Esophagus (tissue), 2 donors: ENCODE data around the gene UNKL. TPM values are rescaled to one million over a fixed set of nuclear protein-coding genes. Genes with fewer than 3 reads are reported as not detected.

Experiments used
- H3K27ac ChIP-seq, 2 donors: one replicate each; pipeline ENCODE4 v1.5.1; 2013; ENCODE audit warnings: low read depth in 2 of 2, mild to moderate bottlenecking in 2 of 2, inconsistent platforms in 1 of 2, low read length in 1 of 2, moderate library complexity in 1 of 2
- H3K27me3 ChIP-seq, 2 donors: one replicate each; pipeline ENCODE4 v1.6.1; 2013; ENCODE audit warnings: low read length in 2 of 2, control low read depth in 1 of 2, mild to moderate bottlenecking in 1 of 2; ENCODE audit not compliant: insufficient read depth in 2 of 2, control insufficient read depth in 1 of 2
- H3K36me3 ChIP-seq, 2 donors: one replicate each; pipeline ENCODE4 v1.6.1; 2013; ENCODE audit warnings: low read length in 1 of 2; ENCODE audit not compliant: control insufficient read depth in 2 of 2, insufficient read depth in 2 of 2
- H3K4me1 ChIP-seq, 2 donors: one replicate each; pipeline ENCODE4 v1.6.1; 2013; ENCODE audit warnings: low read length in 1 of 2; ENCODE audit not compliant: control insufficient read depth in 2 of 2, insufficient read depth in 2 of 2
- H3K4me3 ChIP-seq, 2 donors: one replicate each; pipeline ENCODE4 v1.5.1; 2013; ENCODE audit warnings: low read length in 2 of 2, mild to moderate bottlenecking in 2 of 2, low read depth in 1 of 2, moderate library complexity in 1 of 2
- H3K9me3 ChIP-seq, 2 donors: one replicate each; pipeline ENCODE4 v1.6.1; 2013; ENCODE audit warnings: mild to moderate bottlenecking in 2 of 2, low read depth in 1 of 2, low read length in 1 of 2, moderate library complexity in 1 of 2; ENCODE audit not compliant: control insufficient read depth in 2 of 2, insufficient read depth in 1 of 2
- WGBS, 2 donors: extraction: QIAGEN DNeasy Blood & Tissue Kit; methylation state at CpG; one replicate each; pipeline ENCODE4 v1.1.7; 2013; 5-methylcytosine and 5-hydroxymethylcytosine counted together
- polyA plus RNA-seq, 2 donors: library from polyadenylated mRNA; stranded (reverse); fragments of 200-250 nt; gene quantifications; one replicate each; pipeline ENCODE4 v1.2.3, GENCODE V29; 2013
- donor health status: healthy with polysubstance abuse.
- donor health status: Bipolar disorder and iron deficiency.

The UNKL gene
- polyA plus RNA-seq, 2 donors = 5.4 to 8.1 TPM

DNA sequence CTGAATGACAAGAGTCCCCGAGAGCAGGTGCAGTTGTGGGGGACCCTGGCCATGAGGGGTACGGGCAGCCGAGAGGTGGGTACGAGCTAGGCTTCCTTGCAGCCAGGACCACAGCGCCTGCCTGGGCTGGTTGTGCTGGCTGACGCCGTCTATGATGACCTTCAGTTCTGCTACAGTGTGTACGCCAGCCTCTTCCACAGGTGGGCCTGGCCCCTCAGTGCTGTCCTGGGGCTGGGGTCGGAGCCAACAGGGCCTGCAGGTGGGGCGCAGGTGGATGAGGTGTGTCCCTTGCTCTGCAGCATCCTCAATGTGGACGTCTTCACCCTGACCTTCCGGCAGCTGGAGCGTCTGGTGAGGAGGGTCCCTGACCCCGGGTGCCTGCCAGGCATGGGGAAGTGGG is 70.0 kb downstream of the UNKL start:
- 83 to 86% methylated on average over 14 of the region's 14 CpGs for WGBS, 2 donors
- H3K27ac ChIP-seq = no peak overlapping the region
- H3K9me3 ChIP-seq = no peaks in the 10 kb centered on the region
- peaks cover 6 to 20% of the 10 kb centered on the region in 2 donors for H3K4me1 ChIP-seq
- no peaks in the 10 kb centered on the region for H3K27me3 ChIP-seq
- H3K36me3 ChIP-seq = peaks cover 0 to 12% of the 10 kb centered on the region in 2 donors
- no peak overlapping the region for H3K4me3 ChIP-seq

DNA sequence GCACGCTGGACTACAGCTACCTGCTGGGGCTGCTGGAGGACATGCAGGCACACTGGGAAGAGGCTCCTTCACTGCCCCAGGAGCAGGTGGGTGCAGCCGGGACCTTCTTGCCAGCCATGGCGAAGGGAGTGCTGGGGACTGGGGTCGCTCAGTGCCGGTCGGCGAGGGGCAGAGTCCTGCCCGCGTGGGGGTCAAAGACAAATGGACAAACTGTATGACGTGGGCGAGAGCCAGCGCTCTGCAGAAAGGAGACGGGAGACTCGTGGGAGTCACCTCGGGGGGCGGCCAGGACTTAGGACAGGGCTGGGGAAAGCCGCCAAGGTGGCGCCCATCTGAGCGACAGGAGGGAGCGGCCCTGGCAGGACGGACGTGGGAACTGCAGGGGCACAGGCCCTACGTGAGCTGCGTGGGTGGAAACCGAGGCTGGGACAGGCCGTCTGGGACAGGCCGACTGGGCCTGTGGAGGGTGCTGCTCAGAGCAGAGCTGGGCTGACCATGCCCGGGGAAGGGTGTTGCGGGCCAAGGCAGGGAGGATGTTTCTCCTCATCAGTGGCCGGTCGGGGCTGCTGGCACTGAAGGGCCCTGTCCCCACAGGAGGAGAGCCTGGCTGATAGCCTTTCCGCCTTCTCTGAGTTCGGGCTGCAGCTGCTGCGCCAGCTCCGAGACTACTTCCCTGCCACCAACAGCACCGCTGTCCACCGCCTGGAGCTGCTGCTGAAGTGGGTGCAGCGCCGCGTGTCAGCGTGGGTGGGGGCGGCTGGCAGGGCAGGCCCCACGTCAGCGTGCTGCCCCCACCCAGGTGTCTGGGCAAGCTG is 70.9 kb downstream of the UNKL start:
- Histone ChIP-seq H3K9me3 (no peaks in the 10 kb centered on the region), H3K4me3 (no peak overlapping the region), H3K27ac (peak overlapping the region in 1 of 2 donors; percentile 36), H3K4me1 (peaks cover 6 to 20% of the 10 kb centered on the region in 2 donors), H3K27me3 (no peaks in the 10 kb centered on the region), H3K36me3 (peaks cover 0 to 5% of the 10 kb centered on the region in 2 donors)
- 45 to 47% methylated on average over 42 to 44 of the region's 44 CpGs for WGBS, 2 donors

DNA sequence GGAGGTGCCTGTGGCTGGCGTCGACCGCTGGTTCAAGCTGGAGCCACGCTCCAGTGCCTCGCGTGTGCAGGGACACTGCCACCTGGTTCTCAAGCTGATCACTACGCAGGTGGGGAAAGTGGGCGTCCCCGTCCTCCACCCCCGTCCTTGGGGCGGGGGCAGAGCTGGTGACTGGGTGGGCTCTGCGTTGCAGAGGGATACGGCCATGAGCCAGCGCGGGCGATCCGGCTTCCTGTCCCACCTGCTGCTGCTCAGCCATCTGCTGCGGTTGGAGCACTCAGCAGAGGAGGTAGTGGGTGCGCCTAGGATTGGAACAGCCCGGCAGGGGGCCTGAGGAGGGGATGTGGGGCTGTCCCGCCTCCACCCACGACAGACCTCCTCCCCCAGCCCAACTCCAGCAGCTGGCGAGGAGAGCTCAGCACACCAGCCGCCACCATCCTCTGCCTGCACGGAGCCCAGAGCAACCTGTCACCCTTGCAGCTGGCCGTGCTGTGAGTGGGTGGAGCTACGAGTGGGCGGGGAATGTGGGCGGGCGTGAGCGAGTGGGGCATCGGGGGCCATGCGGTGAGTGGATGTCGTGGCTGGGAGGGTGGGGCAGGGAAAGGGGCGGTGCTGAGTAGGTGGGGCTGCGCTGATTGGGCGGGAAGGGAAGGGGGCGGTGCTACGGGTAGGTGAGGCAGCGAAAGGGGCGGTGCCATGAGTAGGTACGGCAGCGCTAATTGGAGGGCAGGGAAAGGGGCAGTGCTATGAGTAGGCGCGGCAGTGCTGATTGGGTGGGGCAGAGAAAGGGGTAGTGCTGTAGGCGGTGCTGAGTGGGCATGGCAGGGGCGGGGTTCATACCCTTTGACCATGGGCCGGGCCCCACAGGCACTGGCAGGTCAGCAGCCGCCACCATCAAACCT is 71.7 kb downstream of the UNKL start:
- no peak overlapping the region for H3K4me3 ChIP-seq
- H3K4me1 ChIP-seq = peaks cover 6 to 16% of the 10 kb centered on the region in 2 donors
- no peaks in the 10 kb centered on the region for H3K9me3 ChIP-seq
- H3K27ac ChIP-seq = peak overlapping the region in 1 of 2 donors; percentile 36
- no peaks in the 10 kb centered on the region for H3K36me3 ChIP-seq
- WGBS, 2 donors = 4 to 5% methylated on average over 49 of the region's 49 CpGs
- H3K27me3 ChIP-seq = no peaks in the 10 kb centered on the region

DNA sequence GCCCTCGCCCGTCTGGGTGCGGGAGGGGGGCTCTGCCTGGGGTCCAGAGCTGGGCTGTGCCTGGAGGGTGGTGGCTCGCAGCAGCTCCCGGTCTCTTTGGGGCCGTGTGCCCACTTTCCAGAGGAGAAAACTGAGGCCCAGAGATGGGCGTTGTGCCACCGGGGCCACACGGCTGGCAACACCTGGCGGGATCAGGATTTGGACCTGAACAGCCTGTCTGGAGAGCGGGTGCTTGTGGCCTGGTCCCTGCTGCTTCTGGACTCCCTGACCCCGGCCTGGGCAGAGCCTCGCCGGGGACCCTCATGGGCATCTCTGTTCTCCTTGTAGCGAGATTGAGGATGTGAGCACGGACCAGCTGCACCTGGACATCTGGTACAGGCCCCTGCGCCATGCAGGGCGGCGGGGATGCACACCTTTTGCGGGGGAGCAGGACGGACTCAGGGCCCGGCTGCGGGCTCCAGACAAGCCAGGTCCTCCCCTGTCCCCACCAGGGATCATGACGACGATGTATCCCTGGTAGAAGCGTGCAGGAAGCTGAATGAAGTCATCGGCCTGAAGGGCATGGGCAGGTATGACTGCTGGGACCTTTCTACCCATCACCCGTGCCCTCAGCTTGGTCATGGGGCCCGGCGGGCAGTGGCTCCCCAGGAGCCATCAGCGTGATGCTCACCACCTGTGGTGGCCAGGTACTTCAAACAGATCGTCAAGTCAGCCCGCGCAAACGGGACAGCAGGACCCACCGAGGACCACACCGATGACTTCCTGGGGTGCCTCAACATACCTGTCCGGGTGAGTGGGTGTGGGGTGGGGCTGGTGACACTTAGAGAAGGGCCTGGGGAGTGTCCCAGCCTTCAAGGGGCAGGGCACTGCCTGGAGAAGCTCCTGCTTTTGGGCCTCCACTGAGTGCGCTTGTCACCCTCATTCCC is 72.7 kb downstream of the UNKL start:
- WGBS, 2 donors = 83 to 85% methylated on average over 39 of the region's 39 CpGs
- Histone ChIP-seq H3K4me3 (no peak overlapping the region), H3K36me3 (no peaks in the 10 kb centered on the region), H3K9me3 (no peaks in the 10 kb centered on the region), H3K27me3 (no peaks in the 10 kb centered on the region), H3K4me1 (peaks cover 6 to 8% of the 10 kb centered on the region in 2 donors), H3K27ac (no peak overlapping the region)

DNA sequence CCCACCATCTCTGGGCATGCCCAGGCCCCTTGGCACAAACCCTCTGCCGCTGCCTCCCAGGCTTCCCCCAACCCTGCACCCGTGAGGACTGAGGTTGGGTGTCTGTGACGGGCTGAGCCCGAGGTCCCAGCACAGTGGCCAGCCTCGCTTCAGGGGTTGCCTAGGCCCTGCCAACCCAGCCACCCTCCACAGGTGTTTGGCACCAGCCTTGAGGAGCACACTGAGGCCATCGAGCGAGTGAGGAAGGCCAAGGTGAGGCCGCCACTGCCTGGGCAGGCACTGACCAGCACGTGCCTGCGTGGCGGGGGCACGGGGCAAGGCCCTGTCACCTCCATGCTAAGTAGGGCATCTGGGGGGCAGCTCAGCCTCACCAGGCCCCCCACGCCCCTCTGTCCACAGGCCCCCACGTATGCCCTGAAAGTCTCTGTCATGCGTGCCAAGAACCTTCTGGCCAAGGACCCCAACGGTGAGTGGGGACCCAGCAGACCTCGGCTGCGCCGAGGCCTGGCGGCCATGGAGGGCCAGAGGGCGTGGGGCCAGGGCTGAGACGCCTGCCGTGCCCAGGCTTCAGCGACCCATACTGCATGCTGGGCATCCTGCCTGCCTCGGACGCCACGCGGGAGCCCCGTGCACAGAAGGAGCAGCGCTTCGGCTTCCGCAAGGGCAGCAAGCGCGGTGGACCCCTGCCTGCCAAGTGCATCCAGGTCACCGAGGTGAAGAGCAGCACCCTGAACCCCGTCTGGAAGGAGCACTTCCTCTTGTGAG is 73.6 kb downstream of the UNKL start:
- 80 to 86% methylated on average over 35 to 36 of the region's 36 CpGs for WGBS, 2 donors
- H3K9me3 ChIP-seq = no peaks in the 10 kb centered on the region
- H3K4me1 ChIP-seq = peaks cover 6 to 8% of the 10 kb centered on the region in 2 donors
- no peaks in the 10 kb centered on the region for H3K36me3 ChIP-seq
- no peak overlapping the region for H3K4me3 ChIP-seq
- H3K27ac ChIP-seq = no peak overlapping the region
- H3K27me3 ChIP-seq = peaks cover 0 to under 1% of the 10 kb centered on the region in 2 donors

DNA sequence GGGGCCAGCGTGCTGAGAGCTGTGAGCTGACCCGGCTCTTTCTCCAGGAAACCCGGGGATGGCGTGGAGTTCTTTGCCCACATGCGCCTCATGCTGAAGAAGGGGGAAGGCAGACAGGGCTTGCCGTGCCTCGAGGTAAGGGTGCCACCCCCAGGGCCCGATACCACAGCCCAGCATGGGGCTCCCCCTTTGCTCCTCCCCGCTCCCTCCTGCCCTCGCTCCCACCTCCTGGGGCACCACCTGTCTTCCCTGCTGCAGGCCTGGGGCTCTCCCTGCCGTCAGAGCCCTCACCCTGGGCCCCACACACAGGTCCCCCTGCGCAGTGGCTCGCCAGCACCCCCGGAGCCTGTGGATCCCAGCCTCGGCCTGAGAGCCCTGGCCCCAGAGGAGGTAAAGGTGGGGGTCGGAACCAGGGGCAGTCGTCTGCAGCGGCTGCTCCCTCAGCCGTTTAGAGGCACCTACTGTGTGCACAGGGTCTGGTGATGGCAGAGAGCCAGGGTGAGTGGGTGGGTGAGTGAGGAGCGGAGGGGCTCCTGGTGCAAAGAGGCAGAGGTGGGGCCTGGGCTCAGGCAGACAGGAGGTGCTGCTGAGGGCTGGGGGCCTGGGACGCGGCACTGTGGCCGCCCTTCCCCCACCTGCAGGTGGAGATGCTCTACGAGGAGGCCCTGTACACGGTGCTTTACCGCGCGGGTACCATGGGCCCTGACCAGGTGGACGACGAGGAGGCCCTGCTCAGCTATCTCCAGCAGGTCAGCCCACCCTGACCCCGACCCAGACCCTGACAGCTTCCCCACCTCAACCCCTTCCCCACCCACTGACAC is 75.4 kb downstream of the UNKL start:
- no peak overlapping the region for H3K27ac ChIP-seq
- WGBS, 2 donors = 57 to 62% methylated on average over 26 to 31 of the region's 31 CpGs
- H3K27me3 ChIP-seq = peaks cover 0 to 9% of the 10 kb centered on the region in 2 donors

DNA sequence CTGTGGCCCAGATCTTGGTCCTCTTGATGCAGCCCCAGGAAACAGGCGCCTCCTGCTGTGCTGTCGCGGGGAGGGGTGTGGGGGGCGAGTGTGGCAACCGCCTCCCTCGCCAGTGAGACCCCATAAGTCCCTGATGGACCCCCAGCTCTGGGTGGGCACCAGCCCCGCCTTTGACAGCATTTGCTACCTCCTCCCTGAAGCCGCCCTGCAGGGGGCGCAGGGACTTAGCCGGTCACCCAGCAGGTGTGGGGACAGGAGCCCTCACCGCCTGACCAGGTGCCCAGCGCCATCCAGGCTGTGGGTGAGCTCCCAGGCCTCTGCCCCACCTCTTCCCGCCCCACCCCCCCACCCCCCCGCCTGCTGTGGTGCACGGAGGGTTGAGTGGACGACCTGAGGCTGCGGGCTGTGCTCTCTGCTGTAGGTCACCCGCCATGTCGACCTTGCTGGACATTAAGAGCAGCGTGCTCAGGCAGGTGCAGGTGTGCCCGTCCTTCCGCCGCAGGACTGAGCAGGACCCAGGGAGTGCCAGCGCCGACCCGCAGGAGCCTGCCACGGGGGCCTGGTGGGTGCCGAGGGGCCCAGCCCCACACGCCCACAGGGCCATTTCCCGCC is 76.3 kb downstream of the UNKL start:
- peaks cover 7 to 10% of the 10 kb centered on the region in 2 donors for H3K4me1 ChIP-seq
- H3K36me3 ChIP-seq = no peaks in the 10 kb centered on the region
- peaks cover 0 to 16% of the 10 kb centered on the region in 2 donors for H3K27me3 ChIP-seq
- H3K9me3 ChIP-seq = no peaks in the 10 kb centered on the region
- H3K27ac ChIP-seq = no peak overlapping the region
- no peak overlapping the region for H3K4me3 ChIP-seq
- WGBS, 2 donors = 37 to 39% methylated on average over 29 to 30 of the region's 30 CpGs

More for the DNA sequence above, 75.4 kb downstream of the UNKL start:
- H3K36me3 ChIP-seq = no peaks in the 10 kb centered on the region
- H3K4me1 ChIP-seq = peaks cover 6 to 8% of the 10 kb centered on the region in 2 donors
- H3K4me3 ChIP-seq = no peak overlapping the region
- H3K9me3 ChIP-seq = no peaks in the 10 kb centered on the region

DNA sequence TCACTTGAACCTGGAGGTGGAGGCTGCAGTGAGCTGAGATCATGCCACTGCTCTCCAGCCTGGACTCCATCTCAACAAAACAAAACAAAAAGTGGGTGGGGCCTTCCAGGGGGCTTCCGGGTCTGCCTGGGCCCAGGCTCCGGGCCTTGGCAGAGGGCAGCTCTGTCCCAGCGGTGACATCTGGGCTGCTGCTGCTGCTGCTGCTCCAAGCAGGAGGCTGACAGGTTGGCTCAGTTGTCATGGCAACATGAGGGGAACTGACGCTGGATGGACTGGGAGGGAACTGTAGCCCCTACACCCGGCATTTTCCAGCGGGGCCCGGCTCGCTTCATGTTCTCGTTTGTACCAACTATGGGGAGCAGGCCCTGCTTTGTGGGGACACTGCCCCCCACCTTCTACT is 77.0 kb downstream of the UNKL start:
- Histone ChIP-seq H3K4me1 (peaks cover 10 to 11% of the 10 kb centered on the region in 2 donors), H3K27me3 (peaks cover 0 to 22% of the 10 kb centered on the region in 2 donors), H3K36me3 (no peaks in the 10 kb centered on the region), H3K27ac (no peak overlapping the region), H3K4me3 (no peak overlapping the region), H3K9me3 (no peaks in the 10 kb centered on the region)
- WGBS, 2 donors = 46 to 52% methylated on average over 9 of the region's 9 CpGs
